H1 (cell line): ENCODE data around the gene DYNLRB1. TPM values are rescaled to one million over a fixed set of nuclear protein-coding genes. Genes with fewer than 3 reads are reported as not detected.

Source experiments
- CHD7 ChIP-seq: fragments of 300-600 bp; sonication (generic); IDR thresholded peaks from 2 replicates; pipeline ENCODE4 v1.7.1; 2012; ENCODE audit warnings: low read length, moderate library complexity, mild to moderate bottlenecking, inconsistent platforms; ENCODE audit not compliant: insufficient replicate concordance
- HDAC6 ChIP-seq: IDR thresholded peaks from one replicate; pipeline ENCODE4 v1.7.1; 2012; ENCODE audit warnings: low read depth, mild to moderate bottlenecking, inconsistent platforms, low read length, moderate library complexity
- MAFK ChIP-seq: IDR thresholded peaks from 2 replicates; pipeline ENCODE4 v1.6.1; 2012; ENCODE audit warnings: low read depth, mild to moderate bottlenecking, improper control_type of control experiment, low read length
- NRF1 ChIP-seq: IDR thresholded peaks from 2 replicates; pipeline ENCODE4 v1.6.1; 2011; ENCODE audit warnings: mild to moderate bottlenecking, low read depth, low read length, improper control_type of control experiment
- RNF2 ChIP-seq: fragments of 200-900, 300-1000 bp; sonication (generic); IDR thresholded peaks from 2 replicates; pipeline ENCODE4 v1.7.1; 2016; ENCODE audit warnings: borderline replicate concordance, low read depth, mild to moderate bottlenecking, antibody characterized with exemption, low read length; ENCODE audit not compliant: poor library complexity, severe bottlenecking; ENCODE audit errors: missing control alignments
- SIN3A ChIP-seq, 2 experiments: IDR thresholded peaks in 1 of 2; conservative IDR thresholded peaks in 1 of 2; 2 replicates each; pipeline ENCODE4 v1.6.1; 2011 to 2012; ENCODE audit warnings: low read length in 2 of 2, improper control_type of control experiment in 1 of 2, low read depth in 1 of 2, mild to moderate bottlenecking in 1 of 2
- TAF7 ChIP-seq: optimal IDR thresholded peaks from 2 replicates; pipeline ENCODE3; 2011; ENCODE audit warnings: low read depth, mild to moderate bottlenecking, inconsistent platforms, low read length, moderate library complexity, borderline replicate concordance
- polyA plus RNA-seq, 7 experiments: library from polyadenylated mRNA; depleted of rRNA in 3 of 7; stranded (reverse) in 5 of 7; unstranded in 2 of 7; fragments of >200 nt in 5 of 7; fragments of 200-250 nt in 2 of 7; gene quantifications; 1 replicate in 5 of 7; 2 replicates in 1 of 7; 4 replicates in 1 of 7; pipeline versions ENCODE4 v1.2.1 to v1.2.3, GENCODE V29; 2011 to 2013; ENCODE audit warnings: missing spikeins in 2 of 7, mixed read lengths in 2 of 7
- total RNA-seq: library from RNA; stranded (reverse); fragmentation: NEBNext Ultra II Directional; extraction: Animal tissue kit (Norgen Biotek cat#: 25700); gene quantifications from 2 replicates; pipeline ENCODE4 v1.2.1, GENCODE V29; 2021
- TF ChIP-seq, protein P1 (sequence below): IDR thresholded peaks from 2 replicates; pipeline ENCODE4 v1.6.1; 2012; ENCODE audit warnings: inconsistent platforms

The DYNLRB1 gene
- total and polyA plus RNA-seq, 2 of the 8 experiments (the other 6 are each of a cell fraction or from before 2014, with no cell fraction given), result 109 to 214 TPM

GRCh38 chr20:34566978-34567891, 51.0 kb downstream of the DYNLRB1 start (continued):
- TF ChIP-seq HDAC6, result no peak
- no peak for TF ChIP-seq SIN3A (conservative IDR thresholded peaks at IDR 0.05 in 1 of 2, IDR thresholded peaks at IDR 0.05 in 1 of 2; ENCODE audit: low read depth in 1 of 2, low read length in 2 of 2)
- TF ChIP-seq CHD7, result no peak
- TF ChIP-seq, protein P1, sequence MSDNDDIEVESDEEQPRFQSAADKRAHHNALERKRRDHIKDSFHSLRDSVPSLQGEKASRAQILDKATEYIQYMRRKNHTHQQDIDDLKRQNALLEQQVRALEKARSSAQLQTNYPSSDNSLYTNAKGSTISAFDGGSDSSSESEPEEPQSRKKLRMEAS, result no peak
- TF ChIP-seq RNF2, result no peak
- TF ChIP-seq NRF1, result no peak
- TF ChIP-seq TAF7, result no peak
- TF ChIP-seq MAFK, result no peak
